B cell (primary cell): ENCODE data around the gene PLXNA1.

ENCODE experiments used
- CTCF ChIP-seq: fragments of 200-600 bp; IDR thresholded peaks from one replicate; pipeline ENCODE4 v1.8.0; 2022; ENCODE audit warnings: antibody characterized with exemption, mild to moderate bottlenecking
- EZH2 ChIP-seq: IDR thresholded peaks from 2 replicates; pipeline ENCODE4 v1.6.1; 2012; ENCODE audit warnings: borderline replicate concordance, low read depth, mild to moderate bottlenecking, moderate library complexity, low read length; ENCODE audit not compliant: insufficient read depth, poor library complexity, severe bottlenecking

- TF ChIP-seq CTCF (no peak), EZH2 (no peak)
Measured at GRCh38 chr3:126956866-126957650, 25.9 kb upstream of the PLXNA1 start.
